ENCODE measurements around the gene RHBDL2.

RHBDL2 gene

GRCh38 chr1:38917337-38917736 lies 24.3 kb downstream of the RHBDL2 start:
- TF ChIP-seq REST (IDR thresholded peaks at IDR 0.05; ENCODE audit: insufficient read depth in 1 of 2, low read depth in 2 of 2, low read length in 2 of 2) (no peak), TAF1 (IDR thresholded peaks at IDR 0.05; ENCODE audit: borderline replicate concordance, insufficient read depth, low read length) (no peak), FOXP2 (optimal IDR thresholded peaks at IDR 0.05; ENCODE audit: borderline replicate concordance, extremely low read depth, extremely low read length, insufficient read depth) (no peak), SIN3A (IDR thresholded peaks at IDR 0.05; ENCODE audit: borderline replicate concordance, insufficient read depth, low read length) (no peak), POLR2AphosphoS5 (IDR thresholded peaks at IDR 0.05; ENCODE audit: low read depth, low read length) (no peak)

DNA sequence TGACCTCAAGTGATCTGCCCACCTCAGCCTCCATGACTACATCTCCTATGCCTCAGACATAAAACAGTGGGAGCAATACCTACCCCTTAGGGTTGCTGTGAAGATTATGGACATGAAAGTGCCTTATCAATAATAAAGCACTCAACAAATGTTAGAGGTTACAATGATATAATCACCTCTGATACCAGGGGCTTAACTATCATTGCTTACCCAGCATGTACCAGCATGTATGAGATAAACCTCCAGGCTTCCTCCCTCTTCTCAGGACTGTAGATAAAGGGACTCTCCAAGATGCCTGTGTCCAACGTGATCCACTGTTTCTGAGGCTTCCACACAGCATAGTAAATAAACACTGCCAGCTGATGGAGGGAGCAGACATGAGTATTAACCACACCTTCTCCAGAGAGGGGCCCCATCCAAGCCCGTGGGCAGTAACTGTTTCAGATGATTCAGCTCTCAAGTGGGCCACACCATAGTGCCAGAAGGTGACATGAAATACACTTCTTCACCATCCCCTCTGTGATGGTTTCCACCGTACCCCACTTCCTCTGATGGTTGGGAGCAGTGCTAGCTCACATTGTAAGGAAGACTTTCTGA lies 26.2 kb downstream of the RHBDL2 start:
- TF ChIP-seq REST (IDR thresholded peaks at IDR 0.05; ENCODE audit: insufficient read depth in 1 of 2, low read depth in 2 of 2, low read length in 2 of 2): no peak
- TF ChIP-seq POLR2AphosphoS5 (IDR thresholded peaks at IDR 0.05; ENCODE audit: low read depth, low read length): no peak
- no peak for TF ChIP-seq FOXP2 (optimal IDR thresholded peaks at IDR 0.05; ENCODE audit: borderline replicate concordance, extremely low read depth, extremely low read length, insufficient read depth)
- no peak for TF ChIP-seq TAF1 (IDR thresholded peaks at IDR 0.05; ENCODE audit: borderline replicate concordance, insufficient read depth, low read length)
- TF ChIP-seq SIN3A (IDR thresholded peaks at IDR 0.05; ENCODE audit: borderline replicate concordance, insufficient read depth, low read length): no peak

- TF ChIP-seq TAF1 (IDR thresholded peaks at IDR 0.05; ENCODE audit: borderline replicate concordance, insufficient read depth, low read length): no peak
- TF ChIP-seq REST (IDR thresholded peaks at IDR 0.05; ENCODE audit: insufficient read depth in 1 of 2, low read depth in 2 of 2, low read length in 2 of 2): no peak
- no peak for TF ChIP-seq SIN3A (IDR thresholded peaks at IDR 0.05; ENCODE audit: borderline replicate concordance, insufficient read depth, low read length)
- TF ChIP-seq FOXP2 (optimal IDR thresholded peaks at IDR 0.05; ENCODE audit: borderline replicate concordance, extremely low read depth, extremely low read length, insufficient read depth): no peak
- no peak for TF ChIP-seq POLR2AphosphoS5 (IDR thresholded peaks at IDR 0.05; ENCODE audit: low read depth, low read length)
Measured at GRCh38 chr1:38908821-38909220, 32.8 kb downstream of the RHBDL2 start.

- TF ChIP-seq FOXP2 (optimal IDR thresholded peaks at IDR 0.05; ENCODE audit: borderline replicate concordance, extremely low read depth, extremely low read length, insufficient read depth) (no peak), SIN3A (IDR thresholded peaks at IDR 0.05; ENCODE audit: borderline replicate concordance, insufficient read depth, low read length) (no peak), REST (IDR thresholded peaks at IDR 0.05; ENCODE audit: insufficient read depth in 1 of 2, low read depth in 2 of 2, low read length in 2 of 2) (no peak), POLR2AphosphoS5 (IDR thresholded peaks at IDR 0.05; ENCODE audit: low read depth, low read length) (no peak), TAF1 (IDR thresholded peaks at IDR 0.05; ENCODE audit: borderline replicate concordance, insufficient read depth, low read length) (no peak)
Measured at GRCh38 chr1:38905985-38906384, 35.6 kb downstream of the RHBDL2 start.

Measured in PFSK-1 (cell line).